ENCODE measurements around the gene MEF2C.

GRCh38 chr5:88829054-88829453, 53.9 kb downstream of the MEF2C start:
- no peak for TF ChIP-seq POLR2A (IDR thresholded peaks at IDR 0.05)
- TF ChIP-seq CTCF (IDR thresholded peaks at IDR 0.05) = peak in 9 of 12 donors; percentile 19 to 47 (median 32)
